ENCODE measurements around the gene RTP5. TPM values are rescaled to one million over a fixed set of nuclear protein-coding genes. Genes with fewer than 3 reads are reported as not detected.

The RTP5 gene
- total and polyA plus RNA-seq, 2 of the 8 experiments (the other 6 are each of a cell fraction or from before 2014, with no cell fraction given): not detected

GRCh38 chr2:241877197-241877685 lies 7.7 kb downstream of the RTP5 start:
- H3K79me2 ChIP-seq (ENCODE audit: control insufficient read depth in 1 of 2, insufficient read depth in 2 of 2, low read length in 2 of 2): no peaks in the 10 kb centered on the region
- H3K27ac ChIP-seq (ENCODE audit: low read depth, low read length): no peak overlapping the region
- H2BK120ac ChIP-seq (replicated peaks; ENCODE audit: low read depth, low read length): no peak overlapping the region
- peaks cover 7 to 18% of the 10 kb centered on the region in 2 experiments; a peak in 3 of 4 replicates for H3K9me3 ChIP-seq (ENCODE audit: insufficient read depth in 2 of 2, low read depth in 1 of 2, low read length in 1 of 2)
- no peak overlapping the region for H2AFZ ChIP-seq (ENCODE audit: low read length)
- peak overlapping the region; percentile 80; the same call in 1 of the 2 replicates for H2BK12ac ChIP-seq (ENCODE audit: low read depth, low read length)
- H3K4me1 ChIP-seq (replicated peaks in 1 of 4; ENCODE audit: control insufficient read depth in 3 of 4, insufficient read depth in 4 of 4, low read length in 3 of 4): peaks cover 0 to 5% (median 5%) of the 10 kb centered on the region in 4 experiments; a peak in 4 of 7 replicates
- no peaks in the 10 kb centered on the region for H3K79me1 ChIP-seq (ENCODE audit: low read depth, low read length)
- H3K4me2 ChIP-seq (ENCODE audit: insufficient read depth in 1 of 2, low read depth in 2 of 2, low read length in 2 of 2): no peak overlapping the region
- H3K14ac ChIP-seq (ENCODE audit: insufficient read length): no peak overlapping the region
- no peak overlapping the region for H3K9ac ChIP-seq (replicated peaks in 1 of 4; ENCODE audit: extremely low read depth in 1 of 4, low read depth in 3 of 4, low read length in 3 of 4)
- H2AK5ac ChIP-seq (ENCODE audit: low read depth, low read length): no peak overlapping the region
- H3K36me3 ChIP-seq (ENCODE audit: control insufficient read depth in 2 of 4, insufficient read depth in 4 of 4, low read length in 3 of 4): no peaks in the 10 kb centered on the region
- H4K5ac ChIP-seq (ENCODE audit: insufficient read length, low read depth, low read length): no peak overlapping the region
- no peak for FAIRE-seq
- H4K8ac ChIP-seq (ENCODE audit: extremely low read depth, insufficient read depth, low read length): no peak overlapping the region
- H3K27me3 ChIP-seq (replicated peaks in 1 of 4; ENCODE audit: control insufficient read depth in 3 of 4, extremely low read depth in 1 of 4, insufficient read depth in 3 of 4, low read length in 3 of 4): no peaks in the 10 kb centered on the region
- no peak overlapping the region for H3K18ac ChIP-seq (ENCODE audit: extremely low read depth, low read length)
- no peak overlapping the region for H3K23ac ChIP-seq (ENCODE audit: insufficient read length)
- H4K91ac ChIP-seq (replicated peaks; ENCODE audit: insufficient read length, low read length): no peak overlapping the region
- H3K56ac ChIP-seq (replicated peaks; ENCODE audit: insufficient read length, low read depth, low read length): no peak overlapping the region
- no peak overlapping the region for H3K4me3 ChIP-seq (ENCODE audit: extremely low read depth in 1 of 4, insufficient read depth in 2 of 4, low read depth in 3 of 4, low read length in 4 of 4)
- no peak for DNase-seq (ENCODE audit: low read depth in 1 of 2, low spot score in 2 of 2)
- no peak overlapping the region for H2BK15ac ChIP-seq (ENCODE audit: low read length)
- H2BK5ac ChIP-seq (ENCODE audit: low read depth, low read length): no peak overlapping the region
- no peak overlapping the region for H2BK20ac ChIP-seq (ENCODE audit: low read length)
- ChIA-PET CTCF (ENCODE audit: partially characterized antibody) (interaction anchor here (1.0 to 2.5 kb wide), 4 partner anchors 10 to 144 kb away, joined by 3 to 10 read pairs (median 3); partner anchors contain the start of gene NEU4), POLR2A (ENCODE audit: partially characterized antibody) (interaction anchor here (0.8 kb wide), 1 partner anchor 202 kb away, joined by 3 read pairs; no protein-coding TSS in a partner anchor)
- H3K23me2 ChIP-seq (ENCODE audit: low read depth, low read length): peaks cover 3% of the 10 kb centered on the region; the same call in 1 of the 2 replicates
- H4K20me1 ChIP-seq (replicated peaks in 1 of 2; ENCODE audit: control insufficient read depth in 1 of 2, insufficient read depth in 2 of 2, low read length in 2 of 2): no peaks in the 10 kb centered on the region
- H3K4ac ChIP-seq (replicated peaks; ENCODE audit: insufficient read length, low read depth, low read length): no peak overlapping the region
- WGBS, 2 experiments (ENCODE audit: extremely low coverage in 1 of 2, insufficient coverage in 1 of 2, insufficient read length in 1 of 2, insufficient replicate concordance in 2 of 2, low coverage in 1 of 2, low lambda C conversion rate in 2 of 2, missing lambda C conversion rate in 1 of 2): 91% methylated on average over 6 of the region's 16 CpGs; no CpG with 5 or more reads in 1 of the 2 experiments
- TF ChIP-seq TAF7 (optimal IDR thresholded peaks at IDR 0.05; ENCODE audit: borderline replicate concordance, low read depth, low read length) (no peak), USF2 (IDR thresholded peaks at IDR 0.05; ENCODE audit: low read length) (no peak), KDM1A (IDR thresholded peaks at IDR 0.05; ENCODE audit: borderline replicate concordance, low read length) (no peak), PHF8 (conservative IDR thresholded peaks at IDR 0.05; ENCODE audit: low read depth, low read length) (no peak), POLR2AphosphoS5 (IDR thresholded peaks at IDR 0.05; ENCODE audit: low read depth, low read length) (no peak), CHD1 (IDR thresholded peaks at IDR 0.05; ENCODE audit: low read depth, low read length) (no peak), CBX5 (IDR thresholded peaks at IDR 0.05; ENCODE audit: low read depth, low read length) (no peak), E2F6 (IDR thresholded peaks at IDR 0.05) (no peak), SUZ12 (IDR thresholded peaks at IDR 0.05; ENCODE audit: low read length) (no peak), BRCA1 (IDR thresholded peaks at IDR 0.05; ENCODE audit: low read depth, low read length) (no peak), KDM4A (IDR thresholded peaks at IDR 0.05; ENCODE audit: low read depth, low read length, severe bottlenecking) (no peak), POLR2A (IDR thresholded peaks at IDR 0.05; ENCODE audit: control extremely low read depth in 1 of 2, low read depth in 2 of 2, low read length in 2 of 2) (no peak)
